ENCODE measurements around the gene ARPC4.

DNA sequence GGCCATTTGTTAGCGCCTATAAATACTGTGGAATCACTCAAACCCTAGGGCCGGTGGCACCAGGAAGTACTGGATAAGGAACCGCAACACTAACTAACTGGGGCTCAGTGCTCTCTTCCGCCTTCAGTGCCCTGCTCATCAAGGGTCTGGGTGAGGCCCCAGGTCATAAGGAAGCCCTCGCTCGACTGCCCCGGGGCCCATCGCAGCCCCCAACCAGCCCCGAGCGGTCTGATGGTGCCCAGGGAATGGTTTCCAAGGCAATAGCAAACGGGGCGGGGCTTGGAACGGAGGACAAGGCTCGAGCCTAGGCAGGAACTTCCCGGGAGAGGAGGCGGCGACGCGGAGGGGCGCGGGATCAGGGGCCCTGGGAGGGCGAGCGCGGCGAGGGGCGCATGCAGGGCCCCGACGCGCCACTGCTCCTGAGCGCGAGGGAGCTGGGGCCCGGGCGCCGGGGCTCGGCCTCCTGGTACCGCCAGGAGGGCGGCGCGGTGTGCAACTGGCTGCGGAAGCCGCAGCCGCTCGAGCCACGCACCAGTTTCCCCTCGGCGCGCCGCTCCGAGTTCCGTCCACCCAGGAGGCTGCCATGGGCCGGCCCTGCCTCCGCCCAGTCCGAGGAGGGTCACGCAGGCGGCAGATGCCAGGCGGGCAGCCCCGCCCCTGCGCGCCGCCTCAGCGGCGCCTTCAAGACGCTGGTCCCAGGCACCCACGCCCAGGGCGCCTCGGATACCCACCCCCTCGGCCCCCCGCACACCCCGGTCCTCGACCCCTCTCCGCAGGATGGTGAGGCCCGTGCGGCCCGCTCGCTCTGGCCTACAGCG lies 16.9 kb downstream of the ARPC4 start, which contains the start of gene TTLL3:
- TF ChIP-seq POLR2A (IDR thresholded peaks at IDR 0.05) (peak in 1 of 2 donors; percentile 21), EP300 (IDR thresholded peaks at IDR 0.05) (no peak)
- TF ChIP-seq, protein P1, sequence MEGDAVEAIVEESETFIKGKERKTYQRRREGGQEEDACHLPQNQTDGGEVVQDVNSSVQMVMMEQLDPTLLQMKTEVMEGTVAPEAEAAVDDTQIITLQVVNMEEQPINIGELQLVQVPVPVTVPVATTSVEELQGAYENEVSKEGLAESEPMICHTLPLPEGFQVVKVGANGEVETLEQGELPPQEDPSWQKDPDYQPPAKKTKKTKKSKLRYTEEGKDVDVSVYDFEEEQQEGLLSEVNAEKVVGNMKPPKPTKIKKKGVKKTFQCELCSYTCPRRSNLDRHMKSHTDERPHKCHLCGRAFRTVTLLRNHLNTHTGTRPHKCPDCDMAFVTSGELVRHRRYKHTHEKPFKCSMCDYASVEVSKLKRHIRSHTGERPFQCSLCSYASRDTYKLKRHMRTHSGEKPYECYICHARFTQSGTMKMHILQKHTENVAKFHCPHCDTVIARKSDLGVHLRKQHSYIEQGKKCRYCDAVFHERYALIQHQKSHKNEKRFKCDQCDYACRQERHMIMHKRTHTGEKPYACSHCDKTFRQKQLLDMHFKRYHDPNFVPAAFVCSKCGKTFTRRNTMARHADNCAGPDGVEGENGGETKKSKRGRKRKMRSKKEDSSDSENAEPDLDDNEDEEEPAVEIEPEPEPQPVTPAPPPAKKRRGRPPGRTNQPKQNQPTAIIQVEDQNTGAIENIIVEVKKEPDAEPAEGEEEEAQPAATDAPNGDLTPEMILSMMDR (IDR thresholded peaks at IDR 0.05), result no peak
